Ectodermal cell (in vitro differentiated cells): ENCODE measurements around the gene FAM240B.

Experiments
- H3K27ac ChIP-seq: 2 replicates; pipeline ENCODE4 v1.7.0; 2013; ENCODE audit warnings: mild to moderate bottlenecking, low read depth, low read length; ENCODE audit not compliant: insufficient read depth, poor library complexity, severe bottlenecking
- H3K27me3 ChIP-seq: 2 replicates; pipeline ENCODE4 v1.7.0; 2013; ENCODE audit warnings: mild to moderate bottlenecking, low read length; ENCODE audit not compliant: insufficient read depth, control insufficient read depth, poor library complexity, severe bottlenecking
- H3K36me3 ChIP-seq: one replicate; pipeline ENCODE4 v1.7.0; 2013; ENCODE audit warnings: low read length; ENCODE audit not compliant: control insufficient read depth, insufficient read depth
- H3K4me1 ChIP-seq: one replicate; pipeline ENCODE4 v1.7.0; 2013; ENCODE audit warnings: low read length; ENCODE audit not compliant: control insufficient read depth, insufficient read depth
- H3K4me3 ChIP-seq: 2 replicates; pipeline ENCODE4 v1.7.0; 2013; ENCODE audit warnings: low read depth, low read length, control low read depth; ENCODE audit not compliant: insufficient read depth
- H3K9me3 ChIP-seq: 2 replicates; pipeline ENCODE4 v1.7.0; 2013; ENCODE audit warnings: mild to moderate bottlenecking, low read length, moderate library complexity; ENCODE audit not compliant: control insufficient read depth
- WGBS, 2 experiments: methylation state at CpG; one replicate each; pipeline ENCODE4 v1.1.7; 2013; ENCODE audit warnings: missing lambda C conversion rate in 2 of 2; 5-methylcytosine and 5-hydroxymethylcytosine counted together

FAM240B gene

DNA sequence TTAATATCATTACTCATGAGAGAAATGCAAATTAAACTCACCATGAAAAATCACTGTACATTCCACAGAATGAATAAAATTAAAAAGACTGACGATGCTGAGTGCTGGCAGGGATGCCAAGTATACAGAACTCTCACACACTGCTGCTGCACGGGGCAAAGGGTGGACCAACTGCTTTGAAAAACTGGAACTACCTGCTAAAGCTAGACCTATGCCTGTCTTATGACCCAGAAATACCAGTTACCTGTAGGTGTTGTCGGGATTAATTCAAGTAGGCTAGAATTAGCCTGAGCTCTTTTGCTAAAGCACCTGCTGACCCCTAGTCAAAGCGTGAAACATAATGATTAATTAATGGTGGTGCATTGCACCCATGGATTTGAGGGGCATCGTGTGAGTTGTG is 63.0 kb downstream of the FAM240B start:
- Histone ChIP-seq H3K27me3 (no peaks in the 10 kb centered on the region), H3K36me3 (no peaks in the 10 kb centered on the region), H3K27ac (no peak overlapping the region), H3K4me3 (no peak overlapping the region), H3K9me3 (no peaks in the 10 kb centered on the region), H3K4me1 (no peaks in the 10 kb centered on the region)
- WGBS, 2 experiments = 35 to 38% methylated on average over 5 of the region's 5 CpGs

DNA sequence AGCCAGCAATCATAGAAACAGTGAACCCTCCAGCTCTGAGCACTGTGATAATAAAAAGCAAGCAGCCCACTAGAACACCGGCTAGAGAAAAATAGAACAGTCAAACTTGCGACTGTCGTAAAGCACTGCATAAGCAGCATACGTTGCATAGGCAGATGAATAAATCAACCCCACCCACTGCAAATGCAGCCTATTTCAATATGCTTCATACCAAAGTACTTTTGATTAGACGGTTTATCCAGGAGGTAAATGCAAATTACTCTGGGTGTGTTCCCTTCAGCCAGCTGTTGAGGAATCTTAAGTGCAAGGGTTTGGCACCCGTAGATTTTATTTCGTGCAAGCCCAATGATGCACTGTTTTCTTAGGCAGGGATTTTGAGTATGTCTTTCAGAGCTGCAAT is 67.4 kb downstream of the FAM240B start:
- Histone ChIP-seq H3K27me3 (no peaks in the 10 kb centered on the region), H3K36me3 (no peaks in the 10 kb centered on the region), H3K4me1 (no peaks in the 10 kb centered on the region), H3K27ac (no peak overlapping the region), H3K9me3 (no peaks in the 10 kb centered on the region), H3K4me3 (no peak overlapping the region)
- WGBS, 2 experiments = 96 to 97% methylated on average over 7 of the region's 7 CpGs

DNA sequence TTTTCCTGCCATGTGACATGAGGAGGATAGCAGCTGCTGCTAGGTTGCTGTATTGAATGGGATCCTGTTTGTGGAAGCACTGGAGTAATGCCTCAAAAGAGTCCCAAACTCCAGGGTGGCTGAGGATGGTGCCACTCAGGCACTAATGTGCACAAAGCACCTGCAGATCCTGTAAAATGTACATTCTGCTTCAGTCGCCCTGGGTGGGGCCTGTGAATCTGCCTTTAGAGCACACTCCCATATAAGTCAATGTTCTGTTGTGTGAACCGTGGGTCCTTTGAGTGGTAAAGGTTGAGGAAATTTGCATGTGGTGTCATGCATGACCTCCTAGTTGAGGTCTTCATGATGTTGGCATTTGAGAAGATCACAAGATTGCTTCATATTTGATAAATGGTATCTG is 67.9 kb downstream of the FAM240B start:
- Histone ChIP-seq H3K27ac (no peak overlapping the region), H3K36me3 (no peaks in the 10 kb centered on the region), H3K9me3 (no peaks in the 10 kb centered on the region), H3K4me3 (no peak overlapping the region), H3K4me1 (no peaks in the 10 kb centered on the region), H3K27me3 (no peaks in the 10 kb centered on the region)
- WGBS, 2 experiments = 89 to 91% methylated on average over 2 of the region's 2 CpGs

DNA sequence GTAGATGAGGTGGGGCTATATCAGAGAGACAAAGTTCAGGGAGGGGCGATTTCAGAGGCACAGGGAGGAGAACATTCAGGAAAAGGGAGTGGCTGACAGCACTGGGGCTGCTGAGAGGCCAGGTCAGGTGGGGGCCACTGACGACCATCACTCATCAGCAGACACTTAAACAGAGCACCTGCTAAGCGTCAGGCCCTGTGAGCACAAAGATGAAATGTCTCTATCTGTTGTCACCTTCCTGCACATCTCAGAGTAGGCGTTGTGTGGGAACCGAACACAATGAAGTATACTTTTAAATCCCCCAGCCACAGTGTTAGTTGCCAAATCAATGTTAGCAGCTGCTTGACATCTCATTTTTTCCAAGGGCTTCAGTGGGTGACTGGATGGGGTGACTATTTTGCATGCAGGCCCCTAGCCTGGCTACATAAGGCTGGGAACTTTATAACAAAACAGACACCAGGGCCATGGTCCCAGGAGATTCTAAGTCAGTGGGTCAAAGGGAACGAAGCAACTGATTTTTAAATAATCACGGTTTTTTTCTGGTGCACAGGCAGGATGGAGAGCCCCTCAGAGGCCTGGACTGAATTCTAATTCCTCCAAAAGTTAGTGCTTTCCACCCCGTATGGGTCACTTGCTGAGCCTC is 68.4 kb downstream of the FAM240B start:
- 88 to 92% methylated on average over 8 of the region's 8 CpGs for WGBS, 2 experiments
- Histone ChIP-seq H3K36me3 (no peaks in the 10 kb centered on the region), H3K4me3 (no peak overlapping the region), H3K27me3 (no peaks in the 10 kb centered on the region), H3K9me3 (no peaks in the 10 kb centered on the region), H3K27ac (no peak overlapping the region), H3K4me1 (no peaks in the 10 kb centered on the region)

DNA sequence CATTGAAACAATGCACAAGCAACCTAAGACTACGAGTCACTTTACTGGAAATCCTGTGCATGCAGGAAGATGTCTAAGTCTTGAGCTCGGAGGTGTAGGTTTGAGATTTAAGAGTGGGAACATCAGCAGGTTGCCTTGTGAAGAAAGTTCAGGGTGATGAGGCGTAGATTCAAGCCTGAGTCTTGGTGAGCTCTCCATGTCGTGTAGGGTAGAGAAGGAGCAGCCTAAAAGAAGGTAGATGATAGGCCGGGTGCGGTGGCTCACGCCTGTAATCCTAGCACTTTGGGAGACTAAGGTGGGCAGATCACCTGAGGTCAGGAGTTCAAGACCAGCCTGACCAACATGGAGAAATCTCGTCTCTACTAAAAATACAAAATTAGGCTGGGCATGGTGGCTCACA is 69.4 kb downstream of the FAM240B start:
- no peaks in the 10 kb centered on the region for H3K9me3 ChIP-seq
- no peaks in the 10 kb centered on the region for H3K36me3 ChIP-seq
- no peaks in the 10 kb centered on the region for H3K27me3 ChIP-seq
- no peak overlapping the region for H3K4me3 ChIP-seq
- H3K27ac ChIP-seq = no peak overlapping the region
- 95 to 97% methylated on average over 8 of the region's 8 CpGs for WGBS, 2 experiments
- no peaks in the 10 kb centered on the region for H3K4me1 ChIP-seq

DNA sequence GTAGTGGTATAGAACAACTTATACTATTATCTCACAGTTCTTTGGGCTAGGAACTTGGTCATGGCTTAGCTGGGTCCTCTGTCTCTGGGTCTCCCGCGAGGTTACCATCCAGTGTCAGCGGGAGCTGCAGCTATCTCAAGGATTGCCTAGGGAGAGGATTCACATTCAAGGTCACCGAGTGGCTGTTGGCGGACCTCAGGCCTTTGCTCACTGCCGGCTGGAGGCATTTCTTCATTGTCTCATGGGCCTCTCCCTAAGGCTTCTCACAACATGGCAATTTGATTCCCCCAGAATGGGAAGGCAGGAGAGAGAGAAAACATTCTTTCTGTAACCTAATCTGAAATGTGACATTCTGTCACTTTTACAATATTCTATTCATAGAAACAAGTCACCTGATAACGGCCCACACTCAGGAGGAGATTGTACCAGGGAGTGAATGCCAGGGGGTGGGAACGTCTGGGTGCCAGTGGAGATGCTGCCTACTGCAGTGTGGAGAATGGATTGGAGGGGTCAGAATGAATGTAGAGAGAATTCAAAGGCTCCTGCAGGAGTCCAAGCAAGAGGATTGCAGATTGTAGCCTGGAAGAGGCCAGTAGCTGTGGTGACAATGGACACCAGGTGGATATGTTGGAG is 70.1 kb downstream of the FAM240B start:
- H3K27ac ChIP-seq = no peak overlapping the region
- H3K4me3 ChIP-seq = no peak overlapping the region
- whole genome bisulfite sequencing, 2 experiments = 94 to 96% methylated on average over 8 of the region's 8 CpGs
- no peaks in the 10 kb centered on the region for H3K9me3 ChIP-seq
- no peaks in the 10 kb centered on the region for H3K27me3 ChIP-seq
- H3K36me3 ChIP-seq = no peaks in the 10 kb centered on the region
- H3K4me1 ChIP-seq = no peaks in the 10 kb centered on the region

DNA sequence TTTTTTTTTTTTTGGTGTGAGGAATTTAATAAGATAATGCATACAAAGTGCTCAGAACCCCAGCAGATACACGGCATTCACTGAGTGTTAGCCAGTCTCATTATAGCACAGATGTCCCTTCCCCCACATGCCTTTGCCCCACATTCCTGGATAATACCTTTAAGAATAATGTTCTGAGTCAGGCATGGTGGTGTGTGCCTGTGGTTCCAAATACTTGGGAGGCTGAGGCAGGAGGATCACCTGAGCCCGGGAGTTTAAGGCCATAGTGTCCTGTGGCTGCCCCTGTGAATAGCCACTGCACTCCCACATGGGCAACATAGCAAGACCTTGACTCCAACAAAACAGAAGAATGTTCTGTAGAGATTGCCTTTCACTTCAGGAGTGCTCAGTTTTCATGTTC is 75.3 kb downstream of the FAM240B start:
- Histone ChIP-seq H3K4me3 (no peak overlapping the region), H3K4me1 (no peaks in the 10 kb centered on the region), H3K9me3 (no peaks in the 10 kb centered on the region), H3K36me3 (no peaks in the 10 kb centered on the region), H3K27ac (no peak overlapping the region), H3K27me3 (no peaks in the 10 kb centered on the region)
- WGBS, 2 experiments = 0 to 44% methylated on average over 1 to 2 of the region's 2 CpGs
